T-cell (primary cell): ENCODE data around the gene FOXL3. TPM values are rescaled to one million over a fixed set of nuclear protein-coding genes. Genes with fewer than 3 reads are reported as not detected.

Source experiments
- ATAC-seq, 4 experiments: fragments of 200-7000 bp in 3 of 4; fragments of 150-1000 bp in 1 of 4; cut with Tn5 transposase; replicated peaks in 1 of 4; 1 replicate in 3 of 4; 2 replicates in 1 of 4; pipeline ENCODE4 v1.10.0; 2021; ENCODE audit warnings: moderate library complexity in 3 of 4, mild to moderate bottlenecking in 2 of 4, moderate number of reproducible peaks in 1 of 4
- CTCF ChIA-PET, 2 donors: fragments of 300-600 bp; sonication (Branson Sonifier 250); formaldehyde crosslinking; loops; one replicate each; lab custom pipeline; 2022; ENCODE audit warnings: antibody characterized with exemption in 2 of 2; lab: Charles Lee
- POLR2A ChIA-PET, 2 donors: fragments of 300-600 bp; sonication (Branson Sonifier 250); formaldehyde crosslinking; loops; one replicate each; lab custom pipeline; 2022; ENCODE audit warnings: antibody characterized with exemption in 2 of 2; lab: Charles Lee
- DNase-seq, 35 experiments: peaks; one replicate each; pipeline versions ENCODE4 v3.0.0 to v3.0.0-alpha.2; 2013 to 2023
- H3K27ac ChIP-seq: one replicate; pipeline ENCODE4 v1.5.1; 2013; ENCODE audit warnings: low read length
- H3K27me3 ChIP-seq, 2 experiments: replicated peaks in 1 of 2; 1 replicate in 1 of 2; 2 replicates in 1 of 2; pipeline versions ENCODE4 v1.6.1 to v1.7.0; 2013; ENCODE audit warnings: low read length in 1 of 2, mixed read lengths in 1 of 2; ENCODE audit not compliant: control insufficient read depth in 2 of 2, insufficient read depth in 2 of 2; ENCODE audit errors: extremely low read depth in 1 of 2
- H3K36me3 ChIP-seq, 2 donors: 1 replicate in 1 of 2; 2 replicates in 1 of 2; pipeline versions ENCODE4 v1.6.1 to v1.7.0; 2013; ENCODE audit warnings: low read length in 1 of 2; ENCODE audit not compliant: control insufficient read depth in 2 of 2, insufficient read depth in 1 of 2; ENCODE audit errors: extremely low read depth in 1 of 2
- H3K4me1 ChIP-seq, 2 experiments: 1 replicate in 1 of 2; 2 replicates in 1 of 2; pipeline versions ENCODE4 v1.6.1 to v1.7.0; 2013; ENCODE audit warnings: low read length in 2 of 2, mixed read lengths in 1 of 2; ENCODE audit not compliant: insufficient read depth in 2 of 2, control insufficient read depth in 1 of 2; ENCODE audit errors: extremely low read depth in 1 of 2
- H3K4me3 ChIP-seq, 2 donors: 1 replicate in 1 of 2; 2 replicates in 1 of 2; pipeline versions ENCODE4 v1.5.1 to v1.7.0; 2013; ENCODE audit warnings: mild to moderate bottlenecking in 2 of 2, low read length in 1 of 2, moderate library complexity in 1 of 2; ENCODE audit not compliant: control insufficient read depth in 1 of 2; ENCODE audit errors: extremely low read depth in 1 of 2
- H3K9me3 ChIP-seq: 2 replicates; pipeline ENCODE4 v1.7.0; 2013
- H3K27ac Mint-ChIP-seq, 2 donors: one replicate each; pipeline ENCODE4 v1.8.0; 2020 to 2021; ENCODE audit warnings: mild to moderate bottlenecking in 2 of 2, mixed read lengths in 2 of 2
- H3K27me3 Mint-ChIP-seq, 2 donors: one replicate each; pipeline ENCODE4 v1.8.0; 2021 to 2022; ENCODE audit warnings: mixed read lengths in 2 of 2
- H3K36me3 Mint-ChIP-seq: one replicate; pipeline ENCODE4 v1.8.0; 2021; ENCODE audit warnings: mixed read lengths
- H3K4me1 Mint-ChIP-seq, 3 donors: one replicate each; pipeline ENCODE4 v1.8.0; 2020 to 2022; ENCODE audit warnings: mixed read lengths in 3 of 3, mild to moderate bottlenecking in 1 of 3
- H3K4me3 Mint-ChIP-seq, 3 donors: one replicate each; pipeline ENCODE4 v1.8.0; 2020 to 2022; ENCODE audit warnings: mild to moderate bottlenecking in 3 of 3, mixed read lengths in 3 of 3, moderate library complexity in 3 of 3
- H3K9me3 Mint-ChIP-seq, 3 donors: one replicate each; pipeline ENCODE4 v1.8.0; 2020 to 2022; ENCODE audit warnings: mixed read lengths in 3 of 3
- WGBS: methylation state at CpG from one replicate; pipeline ENCODE4 v1.1.5; 2013; ENCODE audit warnings: missing lambda C conversion rate; ENCODE audit not compliant: insufficient coverage; 5-methylcytosine and 5-hydroxymethylcytosine counted together
- total RNA-seq, 35 experiments: library from RNA in 6 of 35; stranded (reverse) in 6 of 35; fragments of 120-200 nt in 1 of 35; gene quantifications; one replicate each; pipeline versions ENCODE4 v1.2.1 to v1.2.4 and lab custom pipeline; 2013 to 2026

FOXL3 gene
- total RNA-seq, 5 donors from 2014 or later (not counting 1 experiment from before 2014, with no cell fraction given), result not detected

- no peak for DNase-seq
- CTCF ChIA-PET, result no interaction called here
- Histone ChIP-seq H3K27me3 (peaks cover 0 to 27% of the 10 kb centered on the region in 2 experiments), H3K9me3 (no peaks in the 10 kb centered on the region), H3K4me1 (no peaks in the 10 kb centered on the region), H3K36me3 (no peaks in the 10 kb centered on the region), H3K27ac (no peak overlapping the region), H3K4me3 (no peak overlapping the region)
- no peak overlapping the region for H3K4me3 Mint-ChIP-seq
- POLR2A ChIA-PET, result no interaction called here
- H3K4me1 Mint-ChIP-seq, result no peaks in the 10 kb centered on the region
- ATAC-seq, result no peak
- peaks cover 2% of the 10 kb centered on the region for H3K36me3 Mint-ChIP-seq
- peaks cover 19 to 27% (median 26%) of the 10 kb centered on the region in 3 donors for H3K9me3 Mint-ChIP-seq
- whole genome bisulfite sequencing, result 78% methylated on average over 4 of the region's 4 CpGs
- H3K27me3 Mint-ChIP-seq, result peaks cover 7 to 29% of the 10 kb centered on the region in 2 donors
- no peak overlapping the region for H3K27ac Mint-ChIP-seq
These were observed 12.7 kb upstream of the FOXL3 start for GRCh38 chr7:277228-277627.

DNA sequence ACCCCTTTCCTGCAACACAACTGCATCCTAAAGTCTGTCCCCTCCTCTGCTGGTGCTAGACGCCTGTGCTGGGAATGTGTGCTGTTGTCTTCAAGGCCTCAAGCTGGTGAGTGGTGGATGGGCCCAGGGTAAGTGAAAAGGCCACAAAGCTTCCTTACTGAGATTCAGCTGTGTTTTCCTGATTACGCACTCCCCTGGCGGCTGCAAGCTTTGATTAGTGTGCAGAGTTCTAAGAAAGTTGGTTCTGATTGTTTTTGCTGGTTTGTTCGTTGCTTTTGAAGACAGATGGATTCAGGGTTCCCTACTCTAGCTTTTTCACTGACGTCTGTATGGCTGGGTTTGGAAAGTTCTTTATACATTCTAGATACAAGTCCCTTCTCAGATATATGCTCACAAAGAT is 11.9 kb upstream of the FOXL3 start:
- H3K4me1 Mint-ChIP-seq, result no peaks in the 10 kb centered on the region
- Histone ChIP-seq H3K27ac (no peak overlapping the region), H3K36me3 (no peaks in the 10 kb centered on the region), H3K9me3 (no peaks in the 10 kb centered on the region), H3K4me1 (no peaks in the 10 kb centered on the region), H3K4me3 (no peak overlapping the region), H3K27me3 (peaks cover 0 to 32% of the 10 kb centered on the region in 2 experiments)
- no CpG with 5 or more reads among the region's 5 CpGs for WGBS
- peaks cover 17 to 23% (median 21%) of the 10 kb centered on the region in 3 donors for H3K9me3 Mint-ChIP-seq
- H3K4me3 Mint-ChIP-seq, result no peak overlapping the region
- ChIA-PET POLR2A (no interaction called here), CTCF (no interaction called here)
- DNase-seq, result no peak
- H3K27ac Mint-ChIP-seq, result no peak overlapping the region
- H3K36me3 Mint-ChIP-seq, result peaks cover under 1% of the 10 kb centered on the region
- ATAC-seq, result no peak
- peaks cover 7 to 29% of the 10 kb centered on the region in 2 donors for H3K27me3 Mint-ChIP-seq

DNA sequence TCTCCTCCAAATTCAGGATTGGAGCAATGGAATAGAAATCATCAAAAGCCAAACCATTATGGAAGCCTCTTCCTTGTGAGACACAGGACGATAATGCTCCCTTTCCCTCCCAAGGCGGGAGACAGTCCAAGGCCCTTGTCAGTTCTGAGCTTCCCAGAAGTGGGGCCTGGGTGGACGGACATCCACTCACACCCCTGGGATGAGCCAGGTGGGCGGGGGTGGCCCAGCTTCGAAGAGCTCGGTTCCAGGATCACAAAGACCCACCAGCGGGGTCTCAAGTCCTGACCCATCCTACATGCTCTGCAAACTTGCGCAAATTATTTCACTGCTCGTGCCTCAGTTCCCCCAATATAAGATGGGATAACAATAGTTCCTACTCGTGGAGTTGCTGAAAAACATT is 10.1 kb upstream of the FOXL3 start:
- H3K4me3 Mint-ChIP-seq, result no peak overlapping the region
- Histone ChIP-seq H3K27ac (no peak overlapping the region), H3K36me3 (no peaks in the 10 kb centered on the region), H3K9me3 (no peaks in the 10 kb centered on the region), H3K27me3 (peaks cover 0 to 34% of the 10 kb centered on the region in 2 experiments), H3K4me3 (no peak overlapping the region), H3K4me1 (no peaks in the 10 kb centered on the region)
- peaks cover 14 to 29% of the 10 kb centered on the region in 2 donors for H3K27me3 Mint-ChIP-seq
- ATAC-seq (no peak), DNase-seq (no peak)
- H3K4me1 Mint-ChIP-seq, result no peaks in the 10 kb centered on the region
- ChIA-PET POLR2A (no interaction called here), CTCF (no interaction called here)
- no peak overlapping the region for H3K27ac Mint-ChIP-seq
- no peaks in the 10 kb centered on the region for H3K36me3 Mint-ChIP-seq
- H3K9me3 Mint-ChIP-seq, result peaks cover 4 to 8% (median 7%) of the 10 kb centered on the region in 3 donors
- 80% methylated on average over 8 of the region's 10 CpGs for WGBS

DNA sequence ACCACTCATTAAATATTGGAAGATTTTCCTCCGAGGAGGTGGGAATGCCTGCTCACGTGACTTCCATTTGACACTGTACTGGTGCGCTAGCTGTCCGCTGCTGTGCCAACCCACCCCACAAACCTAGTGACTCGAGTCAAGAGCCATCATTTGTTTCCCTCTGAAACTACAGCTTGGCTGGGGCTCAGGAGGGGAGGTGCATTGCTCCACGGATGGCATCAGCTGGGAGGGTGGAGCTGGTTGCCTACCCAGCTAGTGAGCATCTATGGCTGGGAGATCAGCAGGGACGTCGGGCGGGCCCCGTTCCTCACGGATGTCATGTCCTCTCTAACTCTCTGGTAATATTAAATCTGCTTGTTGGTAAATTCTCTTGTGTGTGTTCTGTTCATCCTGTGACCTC is 9.5 kb upstream of the FOXL3 start:
- CTCF ChIA-PET, result no interaction called here
- Histone ChIP-seq H3K9me3 (no peaks in the 10 kb centered on the region), H3K27ac (no peak overlapping the region), H3K4me1 (no peaks in the 10 kb centered on the region), H3K4me3 (no peak overlapping the region), H3K36me3 (no peaks in the 10 kb centered on the region), H3K27me3 (peaks cover 0 to 40% of the 10 kb centered on the region in 2 experiments)
- Mint-ChIP-seq H3K4me3 (no peak overlapping the region), H3K27me3 (peaks cover 19 to 29% of the 10 kb centered on the region in 2 donors), H3K36me3 (no peaks in the 10 kb centered on the region), H3K9me3 (peaks cover 3 to 4% (median 4%) of the 10 kb centered on the region in 3 donors), H3K4me1 (no peaks in the 10 kb centered on the region), H3K27ac (no peak overlapping the region)
- WGBS, result 80% methylated on average over 5 of the region's 11 CpGs
- POLR2A ChIA-PET, result no interaction called here
- ATAC-seq, result no peak
- DNase-seq, result no peak

- Mint-ChIP-seq H3K27me3 (peaks cover 22 to 29% of the 10 kb centered on the region in 2 donors), H3K27ac (no peak overlapping the region), H3K9me3 (peaks cover 3 to 4% (median 4%) of the 10 kb centered on the region in 3 donors), H3K4me3 (no peak overlapping the region), H3K4me1 (no peaks in the 10 kb centered on the region), H3K36me3 (no peaks in the 10 kb centered on the region)
- ChIA-PET CTCF (no interaction called here), POLR2A (no interaction called here)
- no peak overlapping the region for H3K4me3 ChIP-seq
- 83% methylated on average over 1 of the region's 8 CpGs for WGBS
- ATAC-seq (no peak), DNase-seq (no peak)
- H3K27me3 ChIP-seq, result peaks cover 0 to 42% of the 10 kb centered on the region in 2 experiments
- H3K27ac ChIP-seq, result no peak overlapping the region
- no peaks in the 10 kb centered on the region for H3K36me3 ChIP-seq
- no peaks in the 10 kb centered on the region for H3K4me1 ChIP-seq
- no peaks in the 10 kb centered on the region for H3K9me3 ChIP-seq
These were observed 8.3 kb upstream of the FOXL3 start for GRCh38 chr7:281637-282036.

- no peaks in the 10 kb centered on the region for H3K4me1 Mint-ChIP-seq
- no peak for ATAC-seq
- Histone ChIP-seq H3K27me3 (peaks cover 0 to 33% of the 10 kb centered on the region in 2 experiments), H3K9me3 (no peaks in the 10 kb centered on the region), H3K4me3 (no peak overlapping the region), H3K4me1 (no peaks in the 10 kb centered on the region), H3K27ac (no peak overlapping the region), H3K36me3 (no peaks in the 10 kb centered on the region)
- H3K4me3 Mint-ChIP-seq, result no peak overlapping the region
- no peak overlapping the region for H3K27ac Mint-ChIP-seq
- peaks cover 27% of the 10 kb centered on the region in 2 donors for H3K27me3 Mint-ChIP-seq
- ChIA-PET CTCF (no interaction called here), POLR2A (no interaction called here)
- H3K36me3 Mint-ChIP-seq, result no peaks in the 10 kb centered on the region
- peaks cover 0 to 3% (median 0%) of the 10 kb centered on the region in 3 donors for H3K9me3 Mint-ChIP-seq
- WGBS, result 93% methylated on average over 23 of the region's 25 CpGs
- no peak for DNase-seq
These were observed 7.3 kb upstream of the FOXL3 start for GRCh38 chr7:282621-283020.
